ENCODE data around the gene EFCAB6.

- no peak for TF ChIP-seq POLR2A (IDR thresholded peaks at IDR 0.05)
- TF ChIP-seq, protein P1, sequence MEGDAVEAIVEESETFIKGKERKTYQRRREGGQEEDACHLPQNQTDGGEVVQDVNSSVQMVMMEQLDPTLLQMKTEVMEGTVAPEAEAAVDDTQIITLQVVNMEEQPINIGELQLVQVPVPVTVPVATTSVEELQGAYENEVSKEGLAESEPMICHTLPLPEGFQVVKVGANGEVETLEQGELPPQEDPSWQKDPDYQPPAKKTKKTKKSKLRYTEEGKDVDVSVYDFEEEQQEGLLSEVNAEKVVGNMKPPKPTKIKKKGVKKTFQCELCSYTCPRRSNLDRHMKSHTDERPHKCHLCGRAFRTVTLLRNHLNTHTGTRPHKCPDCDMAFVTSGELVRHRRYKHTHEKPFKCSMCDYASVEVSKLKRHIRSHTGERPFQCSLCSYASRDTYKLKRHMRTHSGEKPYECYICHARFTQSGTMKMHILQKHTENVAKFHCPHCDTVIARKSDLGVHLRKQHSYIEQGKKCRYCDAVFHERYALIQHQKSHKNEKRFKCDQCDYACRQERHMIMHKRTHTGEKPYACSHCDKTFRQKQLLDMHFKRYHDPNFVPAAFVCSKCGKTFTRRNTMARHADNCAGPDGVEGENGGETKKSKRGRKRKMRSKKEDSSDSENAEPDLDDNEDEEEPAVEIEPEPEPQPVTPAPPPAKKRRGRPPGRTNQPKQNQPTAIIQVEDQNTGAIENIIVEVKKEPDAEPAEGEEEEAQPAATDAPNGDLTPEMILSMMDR (IDR thresholded peaks at IDR 0.05): no peak
These were observed 153.3 kb downstream of the EFCAB6 start for GRCh38 chr22:43658823-43659222.
